Esophagus squamous epithelium (tissue), 5 donors: Measurements from ENCODE around the gene ARFGAP3. TPM values are rescaled to one million over a fixed set of nuclear protein-coding genes. Genes with fewer than 3 reads are reported as not detected.
A peak's percentile ranks its signal among the peaks of the same experiment; 100 is the strongest.

Source experiments
- DNase-seq: peaks from one replicate; lab custom pipeline; 2025; lab: John Stamatoyannopoulos, UW
- H3K27ac ChIP-seq, 4 donors: fragments of 200-600 bp; sonication (generic); one replicate each; pipeline ENCODE4 v1.5.1; 2016 to 2019; ENCODE audit warnings: mild to moderate bottlenecking in 1 of 4
- H3K27me3 ChIP-seq, 4 donors: fragments of 200-600 bp; sonication (generic); 1 replicate in 3 of 4; 2 replicates in 1 of 4; pipeline versions ENCODE4 v1.5.1 to v1.6.0; 2017 to 2021; ENCODE audit warnings: antibody characterized with exemption in 1 of 4
- H3K36me3 ChIP-seq, 3 donors: fragments of 200-600 bp; sonication (generic); one replicate each; pipeline ENCODE4 v1.5.1; 2016 to 2019
- H3K4me1 ChIP-seq, 3 donors: fragments of 200-600 bp; sonication (generic); one replicate each; pipeline ENCODE4 v1.5.1; 2017 to 2019
- H3K4me3 ChIP-seq, 4 donors: fragments of 200-600 bp; sonication (generic); 1 replicate in 3 of 4; 2 replicates in 1 of 4; pipeline ENCODE4 v1.5.1; 2016 to 2019; ENCODE audit warnings: mild to moderate bottlenecking in 2 of 4, moderate library complexity in 1 of 4
- H3K9me3 ChIP-seq, 3 donors: fragments of 200-600 bp; sonication (generic); one replicate each; pipeline ENCODE4 v1.5.1; 2016 to 2019
- POLR2A ChIP-seq, 4 donors: fragments of 450-650 bp; IDR thresholded peaks; one replicate each; pipeline ENCODE4 v1.6.1; 2017; ENCODE audit warnings: antibody characterized with exemption in 4 of 4, mild to moderate bottlenecking in 4 of 4, moderate library complexity in 3 of 4
- WGBS, 2 donors: methylation state at CpG; one replicate each; pipeline ENCODE4 v1.1.5; 2018; 5-methylcytosine and 5-hydroxymethylcytosine counted together
- intact Hi-C: fragments of 100-400 bp; cut with DNase I; formaldehyde crosslinking; loops from one replicate; pipeline ENCODE4 v1.15.0; 2022
- total RNA-seq, 4 donors: library from RNA; depleted of rRNA; stranded (reverse); fragments of >200 nt; gene quantifications; one replicate each; pipeline ENCODE4 v1.1.0, GENCODE V29; 2016
- TF ChIP-seq, protein P1 (sequence below), 6 experiments: fragments of 450-650 bp in 4 of 6; fragments of 200-600 bp in 2 of 6; sonication (generic) in 2 of 6; IDR thresholded peaks; one replicate each; pipeline ENCODE4 v1.5.1; 2016 to 2019; ENCODE audit warnings: antibody characterized with exemption in 6 of 6, mild to moderate bottlenecking in 4 of 6, moderate library complexity in 4 of 6
- donor health status: DM: yes; HTN: yes; CAD: no.

The ARFGAP3 gene
- total RNA-seq, 4 donors from 2014 or later, result 27.3 to 35.1 (median 30.5) TPM

DNA sequence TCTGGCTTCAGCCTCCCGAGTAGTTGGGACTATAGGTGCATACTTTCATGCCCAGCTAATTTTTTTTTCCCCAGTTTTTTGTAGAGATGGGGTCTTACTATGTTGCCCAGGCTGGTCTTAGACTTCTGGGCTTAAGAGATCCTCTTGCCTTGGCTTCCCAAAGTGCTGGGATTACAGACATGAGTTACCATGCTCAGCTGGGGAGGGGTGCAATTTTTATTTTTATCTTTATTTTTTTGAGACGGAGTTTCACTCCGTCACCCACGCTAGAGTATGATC, 86.7 kb downstream of the ARFGAP3 start:
- Histone ChIP-seq H3K9me3 (no peaks in the 10 kb centered on the region), H3K27ac (peak overlapping the region in 1 of 4 donors; percentile 6), H3K4me3 (peak overlapping the region in 2 of 4 donors; percentile 20 to 50), H3K27me3 (no peaks in the 10 kb centered on the region), H3K4me1 (peaks cover 5 to 27% (median 14%) of the 10 kb centered on the region in 3 donors), H3K36me3 (no peaks in the 10 kb centered on the region)
- no peak for DNase-seq
- WGBS, 2 donors, result 79 to 89% methylated on average over 4 of the region's 4 CpGs
- TF ChIP-seq, protein P1, sequence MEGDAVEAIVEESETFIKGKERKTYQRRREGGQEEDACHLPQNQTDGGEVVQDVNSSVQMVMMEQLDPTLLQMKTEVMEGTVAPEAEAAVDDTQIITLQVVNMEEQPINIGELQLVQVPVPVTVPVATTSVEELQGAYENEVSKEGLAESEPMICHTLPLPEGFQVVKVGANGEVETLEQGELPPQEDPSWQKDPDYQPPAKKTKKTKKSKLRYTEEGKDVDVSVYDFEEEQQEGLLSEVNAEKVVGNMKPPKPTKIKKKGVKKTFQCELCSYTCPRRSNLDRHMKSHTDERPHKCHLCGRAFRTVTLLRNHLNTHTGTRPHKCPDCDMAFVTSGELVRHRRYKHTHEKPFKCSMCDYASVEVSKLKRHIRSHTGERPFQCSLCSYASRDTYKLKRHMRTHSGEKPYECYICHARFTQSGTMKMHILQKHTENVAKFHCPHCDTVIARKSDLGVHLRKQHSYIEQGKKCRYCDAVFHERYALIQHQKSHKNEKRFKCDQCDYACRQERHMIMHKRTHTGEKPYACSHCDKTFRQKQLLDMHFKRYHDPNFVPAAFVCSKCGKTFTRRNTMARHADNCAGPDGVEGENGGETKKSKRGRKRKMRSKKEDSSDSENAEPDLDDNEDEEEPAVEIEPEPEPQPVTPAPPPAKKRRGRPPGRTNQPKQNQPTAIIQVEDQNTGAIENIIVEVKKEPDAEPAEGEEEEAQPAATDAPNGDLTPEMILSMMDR (IDR thresholded peaks at IDR 0.05), result no peak
- TF ChIP-seq POLR2A (IDR thresholded peaks at IDR 0.05), result no peak
- intact Hi-C loops, result no loop called here

DNA sequence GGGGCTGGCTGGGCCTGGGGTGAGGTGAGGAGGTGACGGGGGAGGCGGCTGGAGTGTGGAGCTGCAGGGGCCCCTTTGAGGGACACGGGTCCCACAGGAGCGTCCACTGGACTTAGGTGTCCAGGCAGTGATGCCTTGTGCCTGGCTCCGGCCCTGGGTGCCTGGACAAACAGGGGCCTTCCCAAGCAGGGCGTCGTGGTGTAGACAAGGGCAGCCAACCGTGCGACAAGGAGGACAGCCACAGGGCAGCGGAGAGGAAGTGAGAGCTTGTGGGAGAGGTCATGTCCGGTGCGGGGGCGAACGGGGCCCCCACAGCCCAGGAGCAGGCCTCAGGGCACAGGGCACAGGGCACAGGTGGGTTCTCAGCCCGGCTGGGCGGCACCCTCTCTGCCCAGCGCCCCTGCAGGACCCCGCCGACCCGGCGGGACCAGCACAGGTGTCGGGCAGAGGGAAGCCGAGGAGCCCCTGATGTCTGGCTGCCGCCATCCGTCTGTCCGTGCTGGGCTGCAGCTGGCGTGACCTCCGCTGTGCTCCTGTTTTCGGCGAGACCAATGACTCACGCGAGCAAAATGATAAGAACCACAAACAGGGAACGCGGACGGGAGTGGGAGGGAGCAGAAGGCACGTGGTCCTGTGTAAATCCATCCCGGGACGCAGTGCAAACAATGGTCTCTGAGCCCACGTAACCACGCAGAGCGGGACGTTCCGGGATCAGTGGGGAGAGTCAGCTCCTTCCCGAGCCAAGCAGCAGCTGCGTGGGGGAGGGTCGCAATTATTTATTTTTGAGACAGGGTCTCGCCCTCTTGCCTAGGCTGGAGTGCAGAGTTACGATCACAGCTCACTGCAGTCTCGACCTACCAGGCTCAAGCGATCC, 87.3 kb downstream of the ARFGAP3 start:
- Histone ChIP-seq H3K9me3 (no peaks in the 10 kb centered on the region), H3K4me1 (peaks cover 5 to 27% (median 14%) of the 10 kb centered on the region in 3 donors), H3K36me3 (no peaks in the 10 kb centered on the region), H3K27me3 (no peaks in the 10 kb centered on the region), H3K27ac (peak overlapping the region in 1 of 4 donors; percentile 6), H3K4me3 (peak overlapping the region in 2 of 4 donors; percentile 20 to 50)
- WGBS, 2 donors, result 44 to 62% methylated on average over 6 to 28 of the region's 50 CpGs
- intact Hi-C loops, result no loop called here
- TF ChIP-seq POLR2A (IDR thresholded peaks at IDR 0.05), result no peak
- TF ChIP-seq, protein P1 (IDR thresholded peaks at IDR 0.05), result no peak
- DNase-seq, result no peak

DNA sequence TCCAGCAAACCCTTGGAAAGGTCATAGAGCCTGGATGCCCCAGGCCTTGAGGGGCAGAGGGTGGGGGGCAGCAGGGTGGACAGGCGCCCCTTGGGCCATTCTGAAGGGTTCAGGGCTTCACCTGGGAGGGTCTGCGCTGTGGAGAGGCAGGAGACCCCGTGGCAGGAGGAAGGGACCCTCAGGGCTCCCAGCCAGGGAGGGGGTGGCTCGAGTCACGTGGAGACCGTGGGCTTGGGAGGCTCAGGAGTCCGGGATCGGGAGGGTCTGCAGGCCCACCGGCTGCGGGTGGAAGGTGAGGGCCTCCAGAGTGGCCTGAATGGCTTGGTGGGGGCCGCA, 87.9 kb downstream of the ARFGAP3 start:
- 86 to 89% methylated on average over 4 to 7 of the region's 11 CpGs for WGBS, 2 donors
- peaks cover 5 to 27% (median 14%) of the 10 kb centered on the region in 3 donors for H3K4me1 ChIP-seq
- H3K27me3 ChIP-seq, result no peaks in the 10 kb centered on the region
- no peaks in the 10 kb centered on the region for H3K36me3 ChIP-seq
- intact Hi-C loops, result no loop called here
- H3K4me3 ChIP-seq, result no peak overlapping the region
- TF ChIP-seq, protein P1 (IDR thresholded peaks at IDR 0.05), result no peak
- no peak for TF ChIP-seq POLR2A (IDR thresholded peaks at IDR 0.05)
- DNase-seq, result no peak
- H3K9me3 ChIP-seq, result no peaks in the 10 kb centered on the region
- no peak overlapping the region for H3K27ac ChIP-seq

DNA sequence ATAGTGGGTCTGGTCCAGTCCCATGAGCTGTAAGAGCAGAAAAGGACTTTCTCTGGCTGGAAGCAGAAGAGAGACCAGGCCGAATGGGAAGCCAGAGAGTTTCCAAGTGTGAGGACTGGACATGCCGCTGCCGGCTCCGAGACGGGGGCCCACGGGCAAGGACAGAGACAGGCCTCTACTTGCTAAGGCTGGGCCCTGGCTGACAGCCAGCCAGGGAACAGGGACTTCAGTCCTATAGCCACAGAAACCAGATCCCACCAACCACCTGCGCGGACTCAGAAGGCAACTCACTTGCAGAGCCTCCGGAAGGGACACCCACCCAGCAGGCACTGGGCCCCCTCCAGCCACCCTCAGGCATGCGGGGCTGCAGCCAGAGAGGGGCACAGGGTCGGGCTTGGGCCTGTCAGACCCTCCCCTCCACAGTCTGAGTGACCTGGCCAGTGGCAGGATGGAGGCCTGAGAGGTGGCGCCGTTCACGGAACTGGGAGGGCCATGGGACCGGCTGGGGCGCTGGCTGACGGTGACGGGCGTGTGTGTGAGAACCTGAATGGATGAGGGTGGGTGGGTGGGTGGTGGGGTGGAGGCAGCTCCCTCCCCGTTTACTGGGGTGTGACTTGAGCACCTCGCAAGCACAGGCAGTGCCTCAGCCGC, 88.6 kb downstream of the ARFGAP3 start:
- WGBS, 2 donors, result 56 to 57% methylated on average over 6 to 9 of the region's 22 CpGs
- Histone ChIP-seq H3K27ac (no peak overlapping the region), H3K4me3 (no peak overlapping the region), H3K9me3 (no peaks in the 10 kb centered on the region), H3K27me3 (no peaks in the 10 kb centered on the region), H3K4me1 (peaks cover 5 to 27% (median 14%) of the 10 kb centered on the region in 3 donors), H3K36me3 (no peaks in the 10 kb centered on the region)
- DNase-seq, result no peak
- TF ChIP-seq POLR2A (IDR thresholded peaks at IDR 0.05), result no peak
- TF ChIP-seq, protein P1 (IDR thresholded peaks at IDR 0.05), result no peak
- intact Hi-C loops, result no loop called here

DNA sequence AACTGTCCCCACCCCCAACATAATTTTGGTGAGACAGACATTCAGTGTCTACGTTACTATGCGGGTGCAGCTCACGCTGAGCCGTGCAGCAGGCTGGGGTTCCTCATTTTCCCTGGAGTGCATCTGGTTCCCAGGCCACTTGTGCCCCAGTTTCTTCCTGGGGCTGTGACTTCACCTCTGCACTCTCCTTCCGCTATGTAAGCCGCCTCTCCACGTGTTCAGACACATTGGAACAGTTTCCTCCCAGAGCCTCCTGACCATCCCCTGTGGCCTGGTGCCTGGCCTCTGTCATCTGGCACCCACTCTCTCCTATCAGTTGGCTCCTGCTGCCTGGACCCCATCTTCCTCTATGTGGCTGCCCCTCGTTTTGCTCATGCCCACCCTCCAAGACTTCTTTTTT, 90.2 kb downstream of the ARFGAP3 start:
- Histone ChIP-seq H3K9me3 (no peaks in the 10 kb centered on the region), H3K27me3 (no peaks in the 10 kb centered on the region), H3K27ac (no peak overlapping the region), H3K4me3 (no peak overlapping the region), H3K4me1 (peaks cover 5 to 27% (median 14%) of the 10 kb centered on the region in 3 donors), H3K36me3 (no peaks in the 10 kb centered on the region)
- DNase-seq, result no peak
- WGBS, 2 donors, result 50 to 70% methylated on average over 8 of the region's 8 CpGs
- intact Hi-C loops, result no loop called here
- TF ChIP-seq POLR2A (IDR thresholded peaks at IDR 0.05), result no peak
- TF ChIP-seq, protein P1 (IDR thresholded peaks at IDR 0.05), result no peak
